Measurements from ENCODE around the gene HGF. TPM values are rescaled to one million over a fixed set of nuclear protein-coding genes. Genes with fewer than 3 reads are reported as not detected.

The HGF gene
- total and polyA plus RNA-seq, 2 of the 8 experiments (the other 6 are each of a cell fraction or from before 2014, with no cell fraction given), result 0.05 to 0.60 TPM

GRCh38 chr7:81774551-81774950 lies 4.7 kb upstream of the HGF start:
- Histone ChIP-seq H2AK5ac (ENCODE audit: low read depth, low read length) (no peak overlapping the region), H3K4me2 (ENCODE audit: insufficient read depth in 1 of 2, low read depth in 2 of 2, low read length in 2 of 2) (no peak overlapping the region), H2BK12ac (ENCODE audit: low read depth, low read length) (no peak overlapping the region), H3K27me3 (replicated peaks in 1 of 4; ENCODE audit: control insufficient read depth in 3 of 4, extremely low read depth in 1 of 4, insufficient read depth in 3 of 4, low read length in 3 of 4) (no peaks in the 10 kb centered on the region), H3K18ac (ENCODE audit: extremely low read depth, low read length) (no peak overlapping the region), H3K9ac (replicated peaks in 1 of 4; ENCODE audit: extremely low read depth in 1 of 4, low read depth in 3 of 4, low read length in 3 of 4) (no peak overlapping the region), H2AFZ (ENCODE audit: low read length) (no peak overlapping the region), H3K4me3 (ENCODE audit: extremely low read depth in 1 of 4, insufficient read depth in 2 of 4, low read depth in 3 of 4, low read length in 4 of 4) (no peak overlapping the region), H2BK120ac (replicated peaks; ENCODE audit: low read depth, low read length) (no peak overlapping the region), H3K14ac (ENCODE audit: insufficient read length) (no peak overlapping the region), H4K8ac (ENCODE audit: extremely low read depth, insufficient read depth, low read length) (no peak overlapping the region), H3K4ac (replicated peaks; ENCODE audit: insufficient read length, low read depth, low read length) (no peak overlapping the region), H3K79me1 (ENCODE audit: low read depth, low read length) (no peaks in the 10 kb centered on the region), H3K79me2 (ENCODE audit: control insufficient read depth in 1 of 2, insufficient read depth in 2 of 2, low read length in 2 of 2) (no peaks in the 10 kb centered on the region), H3K9me3 (ENCODE audit: insufficient read depth in 2 of 2, low read depth in 1 of 2, low read length in 1 of 2) (no peaks in the 10 kb centered on the region), H3K23ac (ENCODE audit: insufficient read length) (no peak overlapping the region), H3K36me3 (ENCODE audit: control insufficient read depth in 2 of 4, insufficient read depth in 4 of 4, low read length in 3 of 4) (no peaks in the 10 kb centered on the region), H2BK15ac (ENCODE audit: low read length) (no peak overlapping the region), H3K4me1 (replicated peaks in 1 of 4; ENCODE audit: control insufficient read depth in 3 of 4, insufficient read depth in 4 of 4, low read length in 3 of 4) (peaks cover 0 to 7% (median 5%) of the 10 kb centered on the region in 4 experiments; a peak in 5 of 7 replicates), H3K23me2 (ENCODE audit: low read depth, low read length) (no peaks in the 10 kb centered on the region), H3K27ac (ENCODE audit: low read depth, low read length) (no peak overlapping the region), H4K20me1 (replicated peaks in 1 of 2; ENCODE audit: control insufficient read depth in 1 of 2, insufficient read depth in 2 of 2, low read length in 2 of 2) (no peaks in the 10 kb centered on the region), H3K56ac (replicated peaks; ENCODE audit: insufficient read length, low read depth, low read length) (no peak overlapping the region), H2BK20ac (ENCODE audit: low read length) (no peak overlapping the region), H2BK5ac (ENCODE audit: low read depth, low read length) (no peak overlapping the region), H4K5ac (ENCODE audit: insufficient read length, low read depth, low read length) (no peak overlapping the region), H4K91ac (replicated peaks; ENCODE audit: insufficient read length, low read length) (no peak overlapping the region)
- ChIA-PET CTCF (ENCODE audit: partially characterized antibody) (interaction anchor here (1.4 kb wide), 2 partner anchors 140 to 274 kb away, joined by 3 to 4 read pairs; no protein-coding TSS in a partner anchor), POLR2A (ENCODE audit: partially characterized antibody) (no interaction called here)
- no peak for FAIRE-seq
- 87% methylated on average over 5 of the region's 5 CpGs; no CpG with 5 or more reads in 1 of the 2 experiments for WGBS, 2 experiments (ENCODE audit: extremely low coverage in 1 of 2, insufficient coverage in 1 of 2, insufficient read length in 1 of 2, insufficient replicate concordance in 2 of 2, low coverage in 1 of 2, low lambda C conversion rate in 2 of 2, missing lambda C conversion rate in 1 of 2)
- DNase-seq (ENCODE audit: low read depth in 1 of 2, low spot score in 2 of 2), result no peak
- TF ChIP-seq CEBPB (IDR thresholded peaks at IDR 0.05; ENCODE audit: low read depth, low read length) (no peak), POLR2A (IDR thresholded peaks at IDR 0.05; ENCODE audit: control extremely low read depth in 1 of 2, low read depth in 2 of 2, low read length in 2 of 2) (no peak), SUZ12 (IDR thresholded peaks at IDR 0.05; ENCODE audit: low read length) (no peak), CBX8 (IDR thresholded peaks at IDR 0.05; ENCODE audit: borderline replicate concordance, low read depth, low read length) (no peak), CHD2 (IDR thresholded peaks at IDR 0.05; ENCODE audit: low read length) (no peak), SIN3A (conservative IDR thresholded peaks at IDR 0.05 in 1 of 2, IDR thresholded peaks at IDR 0.05 in 1 of 2; ENCODE audit: low read depth in 1 of 2, low read length in 2 of 2) (no peak), GTF2F1 (IDR thresholded peaks at IDR 0.05; ENCODE audit: borderline replicate concordance, low read depth, low read length) (no peak), CREB1 (IDR thresholded peaks at IDR 0.05) (no peak), HDAC6 (IDR thresholded peaks at IDR 0.05; ENCODE audit: low read depth, low read length) (no peak), EP300 (IDR thresholded peaks at IDR 0.05; ENCODE audit: borderline replicate concordance in 1 of 2, low read depth in 2 of 2, low read length in 2 of 2) (no peak), JUND (IDR thresholded peaks at IDR 0.05; ENCODE audit: low read length) (no peak), SRF (IDR thresholded peaks at IDR 0.05; ENCODE audit: low read depth, low read length) (no peak), MAX (IDR thresholded peaks at IDR 0.05) (no peak)
